Keratinocyte (primary cell): ENCODE data around the gene THRB. TPM values are rescaled to one million over a fixed set of nuclear protein-coding genes. Genes with fewer than 3 reads are reported as not detected.

Experiments used
- DNase-seq: peaks from one replicate; pipeline ENCODE4 v3.0.0-alpha.2; 2011; ENCODE audit warnings: low read depth, missing footprints, low spot score
- FAIRE-seq: peaks from 2 replicates; lab custom pipeline; 2011; peaks lifted over from hg19 to GRCh38; lab: Jason Lieb, UNC
- H2AFZ ChIP-seq: 2 replicates; pipeline ENCODE4 v1.6.0; 2012; ENCODE audit warnings: low read length, control low read depth, inconsistent platforms; ENCODE audit not compliant: control insufficient read depth
- H3K27ac ChIP-seq: 2 replicates; pipeline ENCODE4 v1.5.1; 2011; ENCODE audit warnings: low read length; ENCODE audit not compliant: control insufficient read depth, insufficient read depth
- H3K27me3 ChIP-seq: 3 replicates; pipeline ENCODE4 v1.6.0; 2011; ENCODE audit warnings: low read length; ENCODE audit not compliant: control insufficient read depth, insufficient read depth; ENCODE audit errors: extremely low read depth
- H3K36me3 ChIP-seq, 2 experiments: 2 replicates in 1 of 2; 3 replicates in 1 of 2; pipeline ENCODE4 v1.5.1; 2011; ENCODE audit warnings: low read length in 2 of 2, mild to moderate bottlenecking in 1 of 2; ENCODE audit not compliant: control insufficient read depth in 2 of 2, insufficient read depth in 2 of 2; ENCODE audit errors: extremely low read depth in 1 of 2
- H3K4me1 ChIP-seq: 3 replicates; pipeline ENCODE4 v1.5.1; 2011; ENCODE audit warnings: low read length; ENCODE audit not compliant: control insufficient read depth, insufficient read depth; ENCODE audit errors: extremely low read depth
- H3K4me2 ChIP-seq: 3 replicates; pipeline ENCODE4 v1.6.0; 2011; ENCODE audit warnings: low read depth, low read length; ENCODE audit not compliant: control insufficient read depth, insufficient read depth; ENCODE audit errors: extremely low read depth
- H3K4me3 ChIP-seq, 3 experiments: fragments of 200-600 bp in 1 of 3; sonication (generic) in 1 of 3; 2 replicates in 2 of 3; 3 replicates in 1 of 3; pipeline ENCODE4 v1.5.1; 2011 to 2016; ENCODE audit warnings: low read length in 3 of 3, mild to moderate bottlenecking in 3 of 3, control low read depth in 2 of 3, inconsistent platforms in 1 of 3, low read depth in 1 of 3, mixed read lengths in 1 of 3, mixed run types in 1 of 3, moderate library complexity in 1 of 3; ENCODE audit not compliant: control insufficient read depth in 2 of 3, insufficient read depth in 2 of 3; ENCODE audit errors: extremely low read depth in 1 of 3
- H3K79me2 ChIP-seq: 2 replicates; pipeline ENCODE4 v1.6.0; 2012; ENCODE audit warnings: low read length; ENCODE audit not compliant: control insufficient read depth, insufficient read depth
- H3K9ac ChIP-seq: 3 replicates; pipeline ENCODE4 v1.6.0; 2011; ENCODE audit warnings: low read length; ENCODE audit not compliant: control insufficient read depth, insufficient read depth; ENCODE audit errors: extremely low read depth
- H3K9me1 ChIP-seq: 3 replicates; pipeline ENCODE4 v1.6.0; 2011; ENCODE audit warnings: low read length; ENCODE audit not compliant: control insufficient read depth, insufficient read depth; ENCODE audit errors: extremely low read depth
- H3K9me3 ChIP-seq: 2 replicates; pipeline ENCODE4 v1.5.1; 2012; ENCODE audit warnings: low read depth, low read length; ENCODE audit not compliant: control insufficient read depth
- H4K20me1 ChIP-seq: 3 replicates; pipeline ENCODE4 v1.6.0; 2011; ENCODE audit warnings: low read length; ENCODE audit not compliant: control insufficient read depth, insufficient read depth; ENCODE audit errors: extremely low read depth
- CTCF ChIP-seq, 3 experiments: IDR thresholded peaks in 1 of 3; conservative IDR thresholded peaks in 1 of 3; optimal IDR thresholded peaks in 1 of 3; 2 replicates in 2 of 3; 3 replicates in 1 of 3; pipeline versions ENCODE3 to v1.5.1; 2011; ENCODE audit warnings: low read length in 3 of 3, mild to moderate bottlenecking in 3 of 3, moderate library complexity in 2 of 3, control low read depth in 1 of 3, inconsistent platforms in 1 of 3; ENCODE audit not compliant: insufficient read depth in 2 of 3; ENCODE audit errors: extremely low read depth in 1 of 3
- EZH2 ChIP-seq: IDR thresholded peaks from one replicate; pipeline ENCODE4 v1.6.1; 2012; ENCODE audit warnings: inconsistent platforms, mild to moderate bottlenecking, low read length, moderate library complexity
- dilution Hi-C: fragments of 300-500 bp; cut with MboI; formaldehyde crosslinking; loops from one replicate; pipeline ENCODE4 v1.7.0; 2020; ENCODE audit warnings: low sequenced_read_pairs; ENCODE audit not compliant: extremely low pct_ligation_motif_present
- polyA plus RNA-seq, 5 experiments: library from polyadenylated mRNA; depleted of rRNA in 3 of 5; stranded (reverse) in 3 of 5; stranded (forward) in 1 of 5; unstranded in 1 of 5; fragments of >200 nt; gene quantifications; 1 replicate in 1 of 5; 2 replicates in 3 of 5; 3 replicates in 1 of 5; pipeline versions ENCODE4 v1.2.1 to v1.2.3, GENCODE V29; 2011 to 2012; ENCODE audit warnings: missing spikeins in 2 of 5, low read depth in 1 of 5, low replicate concordance in 1 of 5

Gene THRB
- polyA plus RNA-seq, 1 donor (not counting 4 experiments of a cell fraction or from before 2014, with no cell fraction given): 2.6 TPM

GRCh38 chr3:24401090-24401810 is 93.4 kb downstream of the THRB start:
- no peaks in the 10 kb centered on the region for H3K9me3 ChIP-seq
- H3K79me2 ChIP-seq: no peaks in the 10 kb centered on the region
- H3K4me1 ChIP-seq: no peaks in the 10 kb centered on the region
- no peak overlapping the region for H3K9ac ChIP-seq
- H2AFZ ChIP-seq: no peak overlapping the region
- H3K4me3 ChIP-seq: no peak overlapping the region
- H3K9me1 ChIP-seq: no peaks in the 10 kb centered on the region
- no peak overlapping the region for H3K27ac ChIP-seq
- no peaks in the 10 kb centered on the region for H4K20me1 ChIP-seq
- H3K36me3 ChIP-seq: no peaks in the 10 kb centered on the region
- DNase-seq (no peak), FAIRE-seq (no peak)
- no peaks in the 10 kb centered on the region for H3K27me3 ChIP-seq
- dilution Hi-C loops: no loop called here
- TF ChIP-seq CTCF (optimal IDR thresholded peaks at IDR 0.05 in 1 of 3, IDR thresholded peaks at IDR 0.05 in 1 of 3, conservative IDR thresholded peaks at IDR 0.05 in 1 of 3; ENCODE audit: extremely low read depth in 1 of 3, insufficient read depth in 2 of 3, low read length in 3 of 3) (no peak), EZH2 (no peak)
- no peak overlapping the region for H3K4me2 ChIP-seq

DNA sequence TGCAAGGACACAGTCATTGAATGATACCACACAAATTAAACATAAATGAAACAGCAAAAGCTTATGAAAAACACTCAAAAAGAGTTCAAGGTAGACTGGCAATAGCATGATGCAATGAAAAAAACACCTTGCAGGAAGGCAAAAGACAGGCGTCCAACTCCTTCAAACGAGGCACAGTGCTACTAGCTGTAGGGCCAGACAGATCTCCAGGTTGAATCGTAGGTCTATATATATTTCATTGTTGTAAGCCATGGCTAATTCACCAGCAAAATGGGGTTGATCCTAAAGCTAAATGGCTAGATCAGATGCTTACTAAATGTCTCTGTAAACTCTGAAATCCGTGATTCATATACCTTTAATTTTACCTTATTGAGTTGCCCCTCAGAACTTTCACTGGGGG is 94.2 kb downstream of the THRB start:
- DNase-seq (no peak), FAIRE-seq (no peak)
- dilution Hi-C loops: no loop called here
- Histone ChIP-seq H3K9ac (no peak overlapping the region), H3K27ac (no peak overlapping the region), H3K9me3 (no peaks in the 10 kb centered on the region), H3K4me1 (no peaks in the 10 kb centered on the region), H3K79me2 (no peaks in the 10 kb centered on the region), H2AFZ (no peak overlapping the region), H3K36me3 (no peaks in the 10 kb centered on the region), H3K27me3 (no peaks in the 10 kb centered on the region), H4K20me1 (no peaks in the 10 kb centered on the region), H3K4me2 (no peak overlapping the region), H3K9me1 (no peaks in the 10 kb centered on the region), H3K4me3 (no peak overlapping the region)
- TF ChIP-seq EZH2: no peak
- no peak for TF ChIP-seq CTCF (optimal IDR thresholded peaks at IDR 0.05 in 1 of 3, IDR thresholded peaks at IDR 0.05 in 1 of 3, conservative IDR thresholded peaks at IDR 0.05 in 1 of 3; ENCODE audit: extremely low read depth in 1 of 3, insufficient read depth in 2 of 3, low read length in 3 of 3)
